Type B pancreatic cell (in vitro differentiated cells): ENCODE results near the gene SDC3. TPM values are rescaled to one million over a fixed set of nuclear protein-coding genes. Genes with fewer than 3 reads are reported as not detected.

Source experiments
- DNase-seq: peaks from one replicate; pipeline ENCODE4 v3.0.0; 2021; ENCODE audit warnings: mixed read lengths; ENCODE audit not compliant: unreplicated experiment; ENCODE audit errors: extremely low spot score
- H3K27ac Mint-ChIP-seq: 2 replicates; pipeline ENCODE4 v1.8.0; 2021; ENCODE audit warnings: mild to moderate bottlenecking, mixed read lengths
- H3K27me3 Mint-ChIP-seq: 2 replicates; pipeline ENCODE4 v1.8.0; 2021; ENCODE audit warnings: mixed read lengths
- H3K36me3 Mint-ChIP-seq: 2 replicates; pipeline ENCODE4 v1.8.0; 2021; ENCODE audit warnings: mixed read lengths
- H3K4me1 Mint-ChIP-seq: one replicate; pipeline ENCODE4 v1.8.0; 2021; ENCODE audit warnings: mixed read lengths; ENCODE audit not compliant: unreplicated experiment
- H3K4me3 Mint-ChIP-seq: 2 replicates; pipeline ENCODE4 v1.8.0; 2021; ENCODE audit warnings: mild to moderate bottlenecking, mixed read lengths
- H3K9me3 Mint-ChIP-seq: 2 replicates; pipeline ENCODE4 v1.8.0; 2021; ENCODE audit warnings: mixed read lengths
- CTCF ChIP-seq: fragments of 200-600 bp; sonication (generic); conservative IDR thresholded peaks from 2 replicates; pipeline ENCODE4 v1.5.0; 2021; ENCODE audit warnings: antibody characterized with exemption, mild to moderate bottlenecking
- total RNA-seq: library from RNA; stranded (reverse); gene quantifications from 2 replicates; pipeline ENCODE4 v1.2.1, GENCODE V29; 2021; ENCODE audit warnings: low replicate concordance

SDC3 gene
- total RNA-seq, 1 donor from 2014 or later: 54.2 TPM

DNA sequence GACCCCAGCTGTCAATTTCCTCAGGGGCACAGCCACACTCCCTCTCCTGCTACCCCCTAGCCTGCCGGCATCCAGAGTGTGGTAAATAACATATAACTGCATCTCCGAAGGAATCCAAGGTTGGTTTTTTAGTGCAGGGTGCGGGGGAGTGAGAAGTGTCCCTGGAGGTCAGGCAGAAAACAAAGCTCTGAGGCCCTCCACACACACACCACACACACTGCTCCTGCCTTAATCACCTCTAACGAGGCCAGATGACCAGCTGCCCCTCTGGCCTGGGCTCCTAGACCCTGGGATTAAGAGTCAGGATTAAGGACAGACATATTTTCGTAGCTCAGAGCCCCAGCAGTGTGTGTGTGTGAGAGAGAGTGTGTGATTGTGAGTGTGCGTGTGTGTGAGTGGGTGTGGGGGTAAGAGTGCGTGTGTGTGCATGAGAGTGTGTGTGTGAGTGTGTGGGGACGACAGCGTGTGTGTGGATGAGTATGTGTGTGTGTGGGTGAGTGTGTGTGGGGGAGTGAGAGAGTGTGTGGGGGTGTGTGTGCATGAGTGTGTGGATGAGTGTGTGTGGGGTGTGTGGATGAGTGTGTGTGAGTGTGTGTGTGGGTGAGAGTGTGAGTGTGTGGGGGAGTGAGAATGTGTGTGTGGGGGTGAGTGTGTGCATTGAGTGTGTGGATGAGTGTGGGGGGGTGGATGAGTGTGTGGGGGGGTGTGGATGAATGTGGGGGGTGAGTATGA lies 14.6 kb downstream of the SDC3 start:
- Mint-ChIP-seq H3K4me3 (no peak overlapping the region), H3K36me3 (no peaks in the 10 kb centered on the region), H3K4me1 (peaks cover 24% of the 10 kb centered on the region), H3K27me3 (no peaks in the 10 kb centered on the region), H3K27ac (no peak overlapping the region), H3K9me3 (no peaks in the 10 kb centered on the region)
- no peak for TF ChIP-seq CTCF
- DNase-seq: no peak

- no peak for TF ChIP-seq CTCF
- Mint-ChIP-seq H3K36me3 (no peaks in the 10 kb centered on the region), H3K4me1 (peaks cover 30% of the 10 kb centered on the region), H3K27ac (no peak overlapping the region), H3K4me3 (no peak overlapping the region), H3K27me3 (no peaks in the 10 kb centered on the region), H3K9me3 (no peaks in the 10 kb centered on the region)
- no peak for DNase-seq
These were observed 15.9 kb downstream of the SDC3 start for GRCh38 chr1:30892671-30893073.

DNA sequence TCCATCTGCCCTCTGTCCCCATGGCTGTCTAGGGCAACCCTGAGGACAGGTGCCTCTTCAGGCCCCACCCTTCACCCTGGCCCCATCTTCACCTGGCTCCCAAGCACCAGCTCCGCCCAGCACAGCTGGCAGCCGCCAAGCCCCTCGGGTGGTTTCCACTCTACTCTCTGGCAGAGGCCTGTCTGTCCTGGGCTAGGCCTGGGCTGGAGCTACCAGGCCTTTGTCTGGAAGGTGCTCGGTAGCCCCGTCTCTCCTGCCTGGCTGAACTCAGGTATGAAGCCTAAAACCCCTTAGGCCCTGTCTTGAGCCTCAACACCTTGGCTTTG lies 17.4 kb downstream of the SDC3 start:
- no peak for TF ChIP-seq CTCF

GRCh38 chr1:30890502-30891226 lies 17.9 kb downstream of the SDC3 start:
- DNase-seq: no peak
- H3K36me3 Mint-ChIP-seq: no peaks in the 10 kb centered on the region
- TF ChIP-seq CTCF: no peak
- no peak overlapping the region for H3K27ac Mint-ChIP-seq
- H3K4me3 Mint-ChIP-seq: no peak overlapping the region
- no peaks in the 10 kb centered on the region for H3K9me3 Mint-ChIP-seq
- no peaks in the 10 kb centered on the region for H3K27me3 Mint-ChIP-seq
- H3K4me1 Mint-ChIP-seq: peaks cover 31% of the 10 kb centered on the region

More for the DNA sequence above, 17.4 kb downstream of the SDC3 start:
- DNase-seq: no peak
- Mint-ChIP-seq H3K27me3 (no peaks in the 10 kb centered on the region), H3K4me3 (no peak overlapping the region), H3K27ac (no peak overlapping the region), H3K36me3 (no peaks in the 10 kb centered on the region), H3K4me1 (peaks cover 33% of the 10 kb centered on the region), H3K9me3 (no peaks in the 10 kb centered on the region)

DNA sequence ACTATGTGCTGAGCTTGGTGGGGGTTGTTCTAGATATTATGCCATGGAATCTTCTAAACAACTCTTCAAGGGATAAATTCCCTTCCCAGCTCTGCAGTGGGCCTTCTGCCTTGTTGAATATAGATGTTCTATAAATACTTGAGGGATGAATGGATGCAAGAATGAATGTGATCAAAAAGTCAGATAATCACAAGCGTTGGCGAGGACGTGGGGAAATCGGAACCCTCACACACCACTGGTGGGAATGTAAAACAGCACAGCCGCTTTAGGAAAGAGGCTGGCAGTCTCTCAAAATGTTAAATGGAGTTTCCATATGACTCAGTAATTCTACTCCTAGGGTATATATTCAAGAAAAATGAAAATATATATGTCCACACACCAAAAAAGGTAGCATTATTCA lies 19.0 kb downstream of the SDC3 start:
- peaks cover 31% of the 10 kb centered on the region for H3K4me1 Mint-ChIP-seq
- no peak for DNase-seq
- no peaks in the 10 kb centered on the region for H3K27me3 Mint-ChIP-seq

More for the DNA sequence above, 19.0 kb downstream of the SDC3 start:
- Mint-ChIP-seq H3K27ac (no peak overlapping the region), H3K36me3 (no peaks in the 10 kb centered on the region), H3K4me3 (no peak overlapping the region), H3K9me3 (no peaks in the 10 kb centered on the region)
- no peak for TF ChIP-seq CTCF
